Activated gamma-delta T cell treated with Interleukin-2 at 50 U/mL for 16 hours (primary cell): ENCODE results near the gene BIRC2.
"Not testable (repeated sequence)": the region's sequence is repeated elsewhere in the genome, so short reads cannot be mapped to it uniquely, and the experiment has no call there.

Source experiments
- DNase-seq: peaks from one replicate; pipeline ENCODE4 v3.0.0-alpha.2; 2020

The BIRC2 gene

DNA sequence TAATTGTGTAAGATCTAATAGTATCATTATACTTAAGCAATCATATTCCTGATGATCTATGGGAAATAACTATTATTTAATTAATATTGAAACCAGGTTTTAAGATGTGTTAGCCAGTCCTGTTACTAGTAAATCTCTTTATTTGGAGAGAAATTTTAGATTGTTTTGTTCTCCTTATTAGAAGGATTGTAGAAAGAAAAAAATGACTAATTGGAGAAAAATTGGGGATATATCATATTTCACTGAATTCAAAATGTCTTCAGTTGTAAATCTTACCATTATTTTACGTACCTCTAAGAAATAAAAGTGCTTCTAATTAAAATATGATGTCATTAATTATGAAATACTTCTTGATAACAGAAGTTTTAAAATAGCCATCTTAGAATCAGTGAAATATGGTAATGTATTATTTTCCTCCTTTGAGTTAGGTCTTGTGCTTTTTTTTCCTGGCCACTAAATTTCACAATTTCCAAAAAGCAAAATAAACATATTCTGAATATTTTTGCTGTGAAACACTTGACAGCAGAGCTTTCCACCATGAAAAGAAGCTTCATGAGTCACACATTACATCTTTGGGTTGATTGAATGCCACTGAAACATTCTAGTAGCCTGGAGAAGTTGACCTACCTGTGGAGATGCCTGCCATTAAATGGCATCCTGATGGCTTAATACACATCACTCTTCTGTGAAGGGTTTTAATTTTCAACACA lies 23.3 kb upstream of the BIRC2 start:
- no peak for DNase-seq

DNA sequence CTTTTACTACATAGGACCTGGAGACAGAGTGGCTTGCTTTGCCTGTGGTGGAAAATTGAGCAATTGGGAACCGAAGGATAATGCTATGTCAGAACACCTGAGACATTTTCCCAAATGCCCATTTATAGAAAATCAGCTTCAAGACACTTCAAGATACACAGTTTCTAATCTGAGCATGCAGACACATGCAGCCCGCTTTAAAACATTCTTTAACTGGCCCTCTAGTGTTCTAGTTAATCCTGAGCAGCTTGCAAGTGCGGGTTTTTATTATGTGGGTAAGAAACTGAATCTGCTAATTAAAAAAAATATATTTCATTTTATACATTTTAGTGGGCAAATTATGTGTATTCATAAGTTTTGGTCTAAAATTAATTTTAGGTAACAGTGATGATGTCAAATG lies 21.9 kb upstream of the BIRC2 start:
- no peak for DNase-seq

DNA sequence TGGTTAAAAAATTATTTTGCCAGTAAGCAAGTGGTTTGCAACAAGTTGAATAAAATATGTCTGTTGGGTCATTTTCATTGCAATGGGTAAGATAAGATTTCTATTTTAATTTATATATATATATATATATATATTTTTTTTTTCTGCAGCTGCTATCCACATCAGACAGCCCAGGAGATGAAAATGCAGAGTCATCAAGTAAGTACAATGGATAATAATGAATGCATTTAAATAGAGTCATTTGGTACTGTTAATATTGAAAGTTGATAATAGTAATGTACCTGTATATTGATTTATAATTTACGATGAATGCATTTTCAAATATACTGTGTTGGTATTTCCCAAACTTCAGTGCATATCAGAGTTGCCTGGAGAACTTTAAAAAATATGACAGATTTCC lies 18.3 kb upstream of the BIRC2 start:
- DNase-seq = no peak

DNA sequence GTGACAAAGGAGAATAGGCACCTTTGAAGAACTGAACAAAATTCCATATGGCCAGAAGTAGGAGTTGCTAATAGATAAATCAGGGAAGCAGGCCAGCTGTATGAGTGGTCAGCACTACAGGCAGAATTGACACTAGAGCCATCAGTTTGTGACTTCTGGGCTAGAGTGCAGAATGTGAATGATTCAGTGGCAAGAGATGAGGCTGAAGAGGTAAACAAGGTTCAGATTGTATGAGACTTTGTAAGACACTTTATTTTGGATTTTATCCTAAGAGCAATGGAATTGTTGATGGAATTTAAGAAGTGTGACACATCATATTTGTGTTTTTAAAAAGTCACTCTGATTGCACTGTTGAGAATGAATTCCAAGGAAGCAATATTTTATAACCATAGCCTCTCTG lies 16.8 kb upstream of the BIRC2 start:
- DNase-seq = no peak

DNA sequence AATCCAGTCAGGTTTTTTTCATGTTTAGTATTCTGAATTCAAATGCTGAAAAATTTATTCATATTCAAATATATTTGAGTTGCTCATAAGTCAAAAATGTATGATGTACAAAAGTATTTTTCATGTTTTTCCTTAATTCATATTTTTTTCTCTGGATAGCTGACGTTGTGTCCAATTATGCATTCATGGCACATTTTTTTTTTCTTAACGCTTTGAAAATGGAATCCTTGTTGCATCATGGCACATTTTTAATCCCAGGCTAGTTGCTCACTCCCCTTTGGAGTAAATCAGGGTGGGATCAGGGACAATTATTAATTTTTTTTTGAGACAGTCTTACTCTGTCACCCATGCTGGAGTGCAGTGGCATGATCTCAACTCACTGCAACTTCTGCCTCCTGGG lies 15.7 kb upstream of the BIRC2 start:
- no peak for DNase-seq

DNA sequence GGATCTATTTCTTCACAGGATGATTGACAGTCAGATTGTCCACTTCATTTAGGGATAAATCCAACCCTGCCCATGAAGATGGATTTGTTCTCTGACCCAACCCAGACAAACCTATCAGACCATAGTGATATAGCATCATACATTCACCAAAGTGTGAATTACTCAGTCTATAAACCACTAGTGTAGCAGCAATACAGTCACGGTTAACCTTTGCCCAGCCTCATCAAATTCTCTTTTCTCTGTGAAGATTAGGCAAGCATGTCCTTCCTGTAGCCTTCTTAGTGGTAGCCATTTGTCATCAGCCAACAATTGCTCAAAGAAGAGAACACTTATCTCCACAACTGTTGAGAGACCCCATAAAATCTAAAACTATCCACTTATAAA lies 14.4 kb upstream of the BIRC2 start:
- DNase-seq = no peak

DNA sequence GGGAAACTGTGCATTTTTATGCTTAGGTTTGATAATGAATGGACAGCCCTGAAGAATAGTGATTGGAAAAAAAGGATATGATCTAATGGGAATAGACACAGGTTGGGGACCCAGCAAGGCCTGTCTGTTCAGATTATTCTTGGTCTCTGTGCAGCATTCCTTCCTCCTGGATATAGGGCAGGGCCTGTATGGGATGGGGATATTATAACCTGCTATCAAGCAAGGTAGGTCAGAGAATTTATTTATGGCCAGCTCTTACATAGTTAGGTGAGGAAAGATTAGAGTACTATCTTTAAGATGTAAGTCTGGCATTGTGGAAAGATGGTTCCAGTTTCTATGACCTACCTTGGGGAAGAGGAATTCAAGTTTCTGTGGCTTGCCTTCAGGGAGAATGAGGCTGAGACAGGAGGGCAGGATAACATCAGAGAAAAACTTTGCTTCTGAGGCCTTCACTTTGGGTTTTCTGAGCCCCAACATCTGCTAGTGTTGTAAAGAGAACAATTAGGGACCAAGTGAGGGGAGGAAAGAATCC lies 8.5 kb upstream of the BIRC2 start:
- no peak for DNase-seq

DNA sequence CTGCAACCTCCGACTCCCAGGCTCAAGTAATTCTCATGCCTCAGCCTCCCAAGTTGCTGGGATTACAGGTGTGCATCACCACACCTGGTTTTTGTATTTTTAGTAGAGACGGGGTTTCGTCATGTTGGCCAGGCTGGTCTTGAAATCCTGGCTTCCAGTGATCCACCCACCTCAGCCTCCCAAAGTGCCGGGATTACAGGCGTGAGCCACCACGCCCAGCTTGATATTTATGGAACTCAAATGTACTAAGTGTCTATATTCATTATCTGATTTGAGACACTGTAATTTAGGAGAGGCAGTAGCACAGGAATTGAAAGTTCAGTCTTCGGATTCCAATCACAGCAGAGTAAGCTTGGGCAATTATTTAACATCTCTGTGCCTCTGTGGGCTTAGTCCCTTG lies 5.7 kb upstream of the BIRC2 start:
- DNase-seq = not testable (repeated sequence)

DNA sequence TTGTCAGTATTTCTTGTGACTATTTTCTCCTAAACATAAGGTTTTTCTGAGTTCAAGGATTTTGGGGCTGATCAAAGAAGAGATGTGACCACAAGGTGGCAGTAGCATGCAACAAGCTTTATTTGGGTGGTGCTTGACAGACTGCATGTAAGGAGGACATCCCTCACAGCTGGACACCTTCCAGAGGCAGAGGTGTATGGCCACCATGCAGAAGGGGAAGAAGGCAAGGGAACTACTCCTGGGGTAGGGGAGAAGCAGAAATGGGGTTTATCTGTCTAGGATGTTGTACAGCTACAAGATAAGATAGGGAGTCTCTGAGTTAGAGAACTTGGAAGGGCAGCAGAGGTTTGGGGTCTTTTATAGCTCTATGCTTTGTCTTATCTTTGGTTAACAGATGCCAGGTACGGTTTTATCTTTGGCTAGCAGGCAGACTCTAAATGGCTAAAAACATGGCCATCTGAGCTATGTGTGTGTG lies 5.1 kb upstream of the BIRC2 start:
- peak; percentile 74 for DNase-seq

DNA sequence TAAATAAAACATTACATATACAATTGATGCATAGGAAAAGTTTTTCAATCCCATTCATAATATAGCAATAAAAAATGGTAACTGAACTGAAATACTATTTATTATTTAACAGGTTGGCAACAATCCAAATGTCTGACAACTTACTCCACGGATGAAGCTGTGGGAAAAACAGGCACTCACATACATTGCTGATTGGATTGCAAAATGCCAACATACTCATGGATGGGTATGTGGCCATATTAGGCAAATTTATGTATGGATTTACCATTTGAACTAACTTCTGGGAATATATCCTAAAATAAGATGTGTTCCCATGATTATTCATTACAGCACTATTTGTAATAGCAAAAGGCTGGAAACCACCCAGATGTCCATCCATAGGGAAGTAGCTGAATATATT lies 3.2 kb upstream of the BIRC2 start:
- DNase-seq = no peak

DNA sequence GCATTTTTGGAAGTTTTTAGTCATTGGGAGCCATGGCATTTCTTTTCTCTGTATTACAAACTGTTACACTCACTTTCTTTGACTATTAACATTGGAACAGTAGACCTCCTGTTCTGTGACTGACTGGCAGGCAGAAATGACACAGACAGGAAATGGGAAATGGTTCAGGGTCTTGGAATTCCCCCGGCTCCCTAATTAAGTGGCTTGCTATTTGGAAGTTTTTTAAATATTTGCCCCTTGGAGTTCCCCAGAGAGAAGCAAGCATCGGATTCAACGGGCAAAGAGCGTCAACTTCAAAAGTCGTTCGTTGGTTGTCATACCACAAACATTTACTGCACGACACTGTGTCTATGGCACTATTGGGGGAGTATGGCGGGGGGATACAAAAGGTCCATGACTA lies 1.1 kb upstream of the BIRC2 start:
- peak; percentile 10 for DNase-seq

DNA sequence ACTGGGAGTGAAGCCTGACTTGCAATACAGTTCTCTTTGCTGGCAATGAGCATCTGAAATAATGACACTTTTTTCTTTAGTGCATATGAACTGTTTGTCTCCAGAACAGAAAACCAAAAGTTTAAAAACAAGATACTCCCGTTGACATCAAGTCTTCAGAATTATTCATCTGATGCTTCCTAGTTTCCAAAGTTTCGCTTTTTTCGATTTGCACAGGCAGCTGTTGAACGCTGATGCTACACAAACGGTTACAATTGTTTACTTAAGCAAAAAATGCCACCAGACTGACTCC lies 612 bp upstream of the BIRC2 start:
- DNase-seq = no peak

DNA sequence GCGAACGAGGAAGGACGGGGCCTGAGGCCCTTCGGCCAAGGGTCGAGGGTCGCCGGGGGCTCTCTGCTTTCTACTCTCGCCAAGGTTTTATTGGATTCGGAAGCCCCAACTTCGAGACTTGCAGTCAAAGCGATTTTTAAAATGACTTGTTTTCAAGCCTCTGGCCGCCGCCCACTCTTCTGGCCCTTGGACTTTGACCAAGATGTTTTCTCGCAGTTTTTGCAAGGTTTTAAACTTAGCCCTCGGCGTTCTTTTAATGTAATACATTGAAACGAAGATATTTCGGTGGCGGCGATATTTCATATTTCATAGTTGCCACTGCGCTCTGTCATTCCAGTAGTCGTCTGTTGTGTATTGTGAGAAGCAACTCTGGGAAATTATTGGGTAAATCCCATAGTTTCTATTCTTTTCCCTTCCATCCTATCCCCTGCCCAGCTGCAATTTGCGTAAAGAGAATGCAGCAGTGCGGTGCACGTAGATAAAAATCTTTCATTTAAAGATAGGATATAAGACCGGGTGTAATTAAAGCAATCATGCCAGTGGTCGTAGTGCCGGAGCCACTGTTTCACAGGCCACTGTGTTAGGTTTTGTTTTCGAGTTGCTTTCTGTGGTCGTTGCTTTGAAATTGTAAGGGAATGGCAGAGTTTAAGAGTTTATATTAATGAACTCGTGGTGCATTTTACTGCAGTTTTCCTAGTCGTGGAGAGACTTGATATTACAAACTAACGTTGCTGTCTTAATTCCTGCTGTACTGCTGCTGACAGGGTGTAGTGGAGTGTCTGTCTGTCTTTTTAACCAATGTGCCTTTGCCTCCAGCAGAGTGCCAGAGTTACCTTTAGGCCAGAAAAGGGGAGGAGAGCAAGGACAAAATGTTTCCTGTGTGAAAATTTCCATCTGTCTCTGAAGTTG lies 702 bp downstream of the BIRC2 start:
- no peak for DNase-seq

DNA sequence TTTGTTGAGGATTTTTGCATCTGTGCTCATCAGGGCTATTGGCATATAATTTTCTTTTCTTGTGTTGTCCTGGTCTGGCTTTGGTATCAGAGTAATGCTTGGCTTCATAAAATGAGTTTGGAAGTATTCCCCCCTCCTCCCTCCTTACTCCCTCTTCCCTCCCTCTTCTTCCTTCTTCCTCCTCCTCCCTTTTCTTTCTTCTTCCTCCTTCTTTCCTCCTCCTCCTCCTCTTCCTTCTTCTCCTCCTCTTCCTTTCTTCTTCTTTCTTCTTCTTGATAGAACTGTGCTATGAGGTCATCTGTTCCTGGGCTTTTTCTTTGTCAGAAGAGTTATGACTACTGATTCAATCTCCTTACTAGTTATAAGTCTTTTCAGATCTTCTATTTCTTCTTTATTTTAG lies 10.1 kb downstream of the BIRC2 start:
- no peak for DNase-seq

DNA sequence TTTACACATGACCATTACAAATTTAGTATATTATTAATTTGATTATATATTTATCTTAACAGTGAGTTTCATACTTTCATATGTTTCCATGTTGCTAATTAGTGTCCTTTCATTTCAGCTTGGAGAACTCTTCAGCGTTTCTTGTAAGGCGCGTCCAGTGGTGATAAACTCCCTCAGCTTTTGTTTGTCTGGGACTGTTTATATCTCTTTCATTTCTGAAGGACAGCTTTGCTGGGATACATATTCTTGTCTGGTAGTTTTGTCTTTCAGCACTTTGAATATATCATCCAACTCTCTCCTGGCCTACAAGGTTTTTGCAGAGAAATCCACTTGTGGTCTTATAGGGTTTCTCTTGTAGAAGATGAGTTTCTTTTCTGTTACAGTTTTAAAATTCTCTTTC lies 12.4 kb downstream of the BIRC2 start:
- DNase-seq = no peak

DNA sequence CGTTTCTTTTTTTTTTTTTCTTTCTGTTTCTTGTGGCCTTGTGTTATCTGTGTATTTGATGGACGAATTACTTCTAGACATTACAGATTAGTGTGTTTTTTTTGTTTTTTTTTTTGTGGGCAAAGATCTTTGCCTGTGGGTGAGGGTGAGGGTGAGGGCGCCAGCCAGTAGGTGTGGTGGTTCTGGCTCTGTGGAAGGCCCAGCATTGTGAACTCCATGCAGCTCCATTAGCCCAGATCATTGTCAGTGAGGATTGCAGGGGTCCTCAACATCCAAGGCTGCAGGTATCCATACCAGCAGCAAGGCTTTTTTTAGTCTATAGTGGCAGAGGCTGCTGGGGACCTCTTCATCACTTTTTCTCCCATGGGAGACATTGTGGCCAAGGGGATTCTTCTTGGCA lies 13.7 kb downstream of the BIRC2 start:
- peak; percentile 32 for DNase-seq

DNA sequence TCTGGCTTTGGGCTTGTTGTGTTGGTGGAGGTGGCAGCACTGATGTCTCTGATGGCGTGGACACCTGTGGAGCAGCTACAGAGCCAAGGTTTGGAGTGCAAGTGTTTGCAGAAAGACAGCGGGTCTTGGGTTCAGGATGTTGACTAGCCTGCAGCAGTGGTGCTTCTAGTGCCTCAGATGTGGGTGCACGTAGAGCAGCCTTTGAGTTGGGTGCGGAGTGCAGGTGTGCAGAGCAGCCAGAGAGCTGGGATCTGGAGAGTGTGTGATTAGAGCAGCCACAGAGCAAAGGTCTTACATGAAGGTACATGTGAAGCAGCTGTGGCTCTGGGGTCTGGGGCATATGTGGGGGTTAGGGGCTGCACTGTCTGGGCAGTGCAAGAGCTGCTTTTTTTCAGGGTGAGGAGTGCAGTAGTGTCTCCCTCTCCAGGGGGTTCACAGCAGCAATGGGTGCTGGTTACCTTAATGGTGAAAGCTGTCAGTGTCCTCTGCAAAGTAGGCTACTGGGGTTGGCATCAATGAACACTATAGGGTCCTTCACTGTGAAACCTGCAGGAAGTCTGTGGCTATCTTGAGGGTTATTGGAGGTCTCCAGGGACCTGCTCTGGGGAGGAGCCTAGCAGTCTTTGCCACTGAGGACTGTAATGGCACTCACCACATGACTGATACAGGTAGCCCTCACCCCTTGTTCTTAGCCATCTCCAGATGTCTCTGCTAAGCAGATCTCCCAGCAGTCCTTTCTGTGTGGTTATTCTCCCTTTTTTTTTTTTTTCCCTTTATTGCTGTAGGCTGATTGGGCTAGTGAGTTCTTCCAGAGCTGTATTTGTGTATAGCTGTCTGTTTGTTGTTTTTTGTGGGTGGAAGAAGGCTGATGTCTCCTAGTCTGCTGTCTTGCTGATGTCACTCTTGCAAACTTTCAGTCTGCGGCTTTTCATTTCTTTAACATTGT lies 14.3 kb downstream of the BIRC2 start:
- DNase-seq = peak; percentile 51

DNA sequence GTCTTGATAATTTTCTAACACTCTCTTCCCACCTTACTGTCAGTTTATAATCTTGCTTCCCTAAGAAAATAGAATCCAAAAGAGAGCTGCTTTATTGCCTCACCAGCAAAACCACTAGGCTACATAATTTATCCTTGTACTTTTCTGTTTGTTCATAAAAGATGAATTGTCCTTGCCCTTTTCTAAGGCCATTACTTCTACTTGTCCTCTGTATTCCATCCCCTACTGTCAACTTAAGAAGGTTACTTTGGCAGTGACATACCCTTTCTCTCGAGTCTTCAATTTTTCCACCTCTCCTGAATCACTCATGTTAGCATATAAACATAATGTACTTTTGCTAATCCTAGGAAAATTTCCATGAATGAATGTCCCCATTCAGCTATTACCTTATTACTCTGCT lies 18.0 kb downstream of the BIRC2 start:
- no peak for DNase-seq

DNA sequence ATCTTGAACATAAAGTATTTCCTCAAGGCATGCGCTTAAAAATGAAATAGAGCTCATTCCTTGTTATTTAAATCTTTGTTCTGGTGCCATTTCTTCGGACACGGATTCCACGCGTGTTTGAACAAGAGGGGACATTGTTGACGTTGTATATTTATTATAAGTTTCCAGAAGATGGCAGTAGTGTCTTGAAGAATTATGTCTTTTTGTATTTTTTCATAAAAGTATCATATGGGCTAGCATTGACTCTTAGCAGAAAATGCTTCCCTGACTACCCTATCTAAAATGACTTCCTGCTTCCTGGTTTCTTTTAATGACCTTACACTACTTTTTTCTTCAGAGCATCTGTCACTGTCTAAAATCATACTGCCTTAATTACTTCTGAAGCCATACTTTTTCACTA lies 20.4 kb downstream of the BIRC2 start:
- no peak for DNase-seq

DNA sequence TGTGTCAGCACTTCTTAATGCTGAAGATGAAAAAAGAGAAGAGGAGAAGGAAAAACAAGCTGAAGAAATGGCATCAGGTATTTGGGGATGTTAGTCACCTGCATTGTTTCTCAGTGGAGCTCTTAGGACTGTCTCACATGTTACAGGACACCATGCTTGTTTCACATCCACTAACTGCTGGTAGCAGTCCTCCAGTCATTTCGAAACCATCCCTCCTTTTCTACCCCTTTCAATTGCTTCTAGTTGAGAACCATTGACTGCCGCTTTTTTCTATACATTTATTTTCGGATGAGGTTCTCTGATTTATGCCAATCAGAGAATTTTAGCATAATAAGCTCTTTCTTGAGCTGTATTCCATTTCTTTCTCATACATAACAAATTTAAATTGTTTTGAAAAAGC lies 21.5 kb downstream of the BIRC2 start:
- no peak for DNase-seq

DNA sequence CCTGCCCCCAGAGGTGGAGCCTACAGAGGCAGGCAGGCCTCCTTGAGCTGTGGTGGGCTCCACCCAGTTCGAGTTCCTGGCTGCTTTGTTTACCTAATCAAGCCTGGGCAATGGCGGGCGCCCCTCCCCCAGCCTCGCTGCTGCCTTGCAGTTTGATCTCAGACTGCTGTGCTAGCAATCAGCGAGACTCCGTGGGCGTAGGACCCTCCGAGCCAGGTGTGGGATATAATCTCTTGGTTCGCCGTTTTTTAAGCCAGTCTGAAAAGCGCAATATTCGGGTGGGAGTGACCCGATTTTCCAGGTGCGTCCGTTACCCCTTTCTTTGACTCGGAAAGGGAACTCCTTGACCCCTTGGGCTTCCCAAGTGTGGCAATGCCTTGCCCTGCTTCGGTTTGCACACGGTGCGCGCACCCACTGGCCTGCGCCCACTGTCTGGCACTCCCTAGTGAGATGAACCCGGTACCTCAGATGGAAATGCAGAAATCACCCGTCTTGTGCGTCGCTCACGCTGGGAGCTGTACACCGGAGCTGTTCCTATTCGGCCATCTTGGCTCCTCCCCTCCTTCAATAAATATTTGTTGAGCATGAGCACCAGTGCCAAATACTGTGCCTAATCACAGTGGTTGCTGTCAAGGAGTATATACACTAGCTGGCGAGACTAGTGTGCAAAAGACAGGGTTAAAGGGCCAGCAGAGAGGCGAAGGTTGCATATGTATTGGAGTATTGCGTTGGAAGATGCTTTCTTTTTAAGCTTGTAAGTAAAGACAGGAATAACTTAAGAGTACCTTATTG lies 27.8 kb downstream of the BIRC2 start:
- DNase-seq = not testable (repeated sequence)

DNA sequence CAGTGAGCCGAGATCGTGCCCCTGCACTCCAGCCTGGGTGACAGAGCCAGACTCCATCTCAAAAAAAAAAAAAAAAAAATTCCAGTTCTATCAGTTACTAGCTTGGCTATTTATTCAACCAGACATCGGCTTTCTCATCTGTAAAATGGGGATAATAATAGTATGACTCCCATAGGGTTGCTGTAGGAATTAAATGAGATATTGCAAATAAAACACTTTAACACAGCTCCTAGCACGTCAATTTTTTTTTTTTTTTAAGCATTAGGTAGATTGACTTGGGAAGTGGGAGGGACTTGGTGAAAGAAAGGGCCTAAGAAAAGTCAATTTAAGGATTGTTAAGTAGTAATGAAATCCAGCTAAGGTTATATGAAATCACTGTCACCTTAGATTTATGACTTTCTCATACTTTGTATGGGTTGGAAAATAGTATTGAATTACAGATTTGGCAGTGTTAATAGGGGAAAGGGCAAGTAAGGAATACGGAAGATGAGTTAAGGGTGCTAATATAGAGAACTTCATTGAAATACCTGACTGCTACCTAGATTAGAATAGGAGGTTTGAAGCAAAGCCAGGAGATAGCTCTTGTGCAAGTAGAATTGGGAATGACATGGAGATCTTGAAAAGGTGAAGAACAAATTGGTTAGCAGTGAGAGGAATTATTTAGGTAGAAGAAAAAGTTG lies 28.8 kb downstream of the BIRC2 start:
- no peak for DNase-seq
